HG03097 (cell line): ENCODE results near the gene DAGLB.
"Not testable (repeated sequence)": the region's sequence is repeated elsewhere in the genome, so short reads cannot be mapped to it uniquely, and the experiment has no call there.

Experiments
- ATAC-seq: cut with Tn5 transposase; IDR thresholded peaks from one replicate; pipeline ENCODE4 v1.9.1; 2021; ENCODE audit not compliant: unreplicated experiment, low FRiP score

Gene DAGLB

GRCh38 chr7:6400243-6401105 is 47.3 kb downstream of the DAGLB start:
- ATAC-seq, result not testable (repeated sequence)

GRCh38 chr7:6399351-6399750 is 48.4 kb downstream of the DAGLB start:
- no peak for ATAC-seq

- no peak for ATAC-seq
Measured at GRCh38 chr7:6398943-6399342, 48.8 kb downstream of the DAGLB start.

- ATAC-seq, result not testable (repeated sequence)
Measured at GRCh38 chr7:6397759-6398495, 49.8 kb downstream of the DAGLB start.

- no peak for ATAC-seq
Measured at GRCh38 chr7:6395898-6396595, 51.7 kb downstream of the DAGLB start.

- no peak for ATAC-seq
Measured at GRCh38 chr7:6394114-6394513, 53.6 kb downstream of the DAGLB start.

- no peak for ATAC-seq
Measured at GRCh38 chr7:6393667-6394056, 54.1 kb downstream of the DAGLB start.

GRCh38 chr7:6392712-6393666 is 54.8 kb downstream of the DAGLB start:
- no peak for ATAC-seq

GRCh38 chr7:6389728-6390127 is 58.0 kb downstream of the DAGLB start:
- ATAC-seq, result no peak

- ATAC-seq, result no peak
Measured at GRCh38 chr7:6387734-6388294, 59.9 kb downstream of the DAGLB start.

- no peak for ATAC-seq
Measured at GRCh38 chr7:6386779-6387178, 61.0 kb downstream of the DAGLB start.

GRCh38 chr7:6385909-6386560 is 61.7 kb downstream of the DAGLB start:
- ATAC-seq, result no peak

GRCh38 chr7:6385110-6385781 is 62.5 kb downstream of the DAGLB start:
- no peak for ATAC-seq

GRCh38 chr7:6384327-6384726 is 63.4 kb downstream of the DAGLB start:
- no peak for ATAC-seq

GRCh38 chr7:6382817-6383216 is 64.9 kb downstream of the DAGLB start:
- no peak for ATAC-seq

- not testable (repeated sequence) for ATAC-seq
Measured at GRCh38 chr7:6381846-6382245, 65.9 kb downstream of the DAGLB start.

- no peak for ATAC-seq
Measured at GRCh38 chr7:6380310-6381095, 67.3 kb downstream of the DAGLB start.

- ATAC-seq, result no peak
Measured at GRCh38 chr7:6379886-6380285, 67.9 kb downstream of the DAGLB start.
